WTC11 (cell line): Measurements from ENCODE around the gene ELF5. TPM values are rescaled to one million over a fixed set of nuclear protein-coding genes. Genes with fewer than 3 reads are reported as not detected.

ENCODE experiments used
- ATAC-seq: fragments of 200-7000 bp; cut with Tn5 transposase; 2 replicates; pipeline ENCODE4 v1.10.0; 2021; ENCODE audit warnings: mild to moderate bottlenecking, moderate library complexity
- CTCF ChIA-PET: fragments of 300-600 bp; sonication (Branson Sonifier 250); formaldehyde crosslinking; loops from one replicate; lab custom pipeline; 2021; ENCODE audit warnings: antibody characterized with exemption; lab: Charles Lee
- POLR2A ChIA-PET: fragments of 350-600 bp; sonication (Branson Sonifier 250); formaldehyde crosslinking; loops from one replicate; lab custom pipeline; 2021; ENCODE audit warnings: antibody characterized with exemption; lab: Charles Lee
- DNase-seq: peaks from one replicate; pipeline ENCODE4 v3.0.0; 2021; ENCODE audit warnings: low spot score
- H3K27ac Mint-ChIP-seq: 2 replicates; pipeline ENCODE4 v1.8.0; 2021; ENCODE audit warnings: mixed read lengths
- H3K27me3 Mint-ChIP-seq: 2 replicates; pipeline ENCODE4 v1.8.0; 2021; ENCODE audit warnings: low read depth, mild to moderate bottlenecking, moderate library complexity, mixed read lengths
- H3K36me3 Mint-ChIP-seq: 2 replicates; pipeline ENCODE4 v1.8.0; 2021; ENCODE audit warnings: mixed read lengths
- H3K4me1 Mint-ChIP-seq: 2 replicates; pipeline ENCODE4 v1.8.0; 2022; ENCODE audit warnings: mixed read lengths
- H3K4me3 Mint-ChIP-seq: 2 replicates; pipeline ENCODE4 v1.8.0; 2021; ENCODE audit warnings: mild to moderate bottlenecking, moderate library complexity, mixed read lengths
- H3K9me3 Mint-ChIP-seq: 2 replicates; pipeline ENCODE4 v1.8.0; 2021; ENCODE audit warnings: mixed read lengths
- CBFB ChIP-seq: sonication (generic); formaldehyde crosslinking; IDR thresholded peaks from 2 replicates; pipeline ENCODE4 v1.8.1; 2022; ENCODE audit warnings: mild to moderate bottlenecking, low read depth, missing genetic modification reagents
- FOXP1 ChIP-seq: sonication (generic); formaldehyde crosslinking; IDR thresholded peaks from 2 replicates; pipeline ENCODE4 v1.8.0; 2022; ENCODE audit warnings: missing genetic modification reagents, mild to moderate bottlenecking, moderate library complexity, borderline replicate concordance
- GABPB1 ChIP-seq: sonication (generic); formaldehyde crosslinking; IDR thresholded peaks from 2 replicates; pipeline ENCODE4 v1.8.1; 2023; ENCODE audit warnings: mild to moderate bottlenecking, missing genetic modification reagents
- IRF2 ChIP-seq: sonication (generic); formaldehyde crosslinking; IDR thresholded peaks from 2 replicates; pipeline ENCODE4 v1.8.0; 2022; ENCODE audit warnings: low read depth, missing genetic modification reagents, borderline replicate concordance
- MXD4 ChIP-seq: fragments of 250-450 bp; sonication (Bioruptor Pico); IDR thresholded peaks from 2 replicates; pipeline ENCODE4 v1.8.0; 2021; ENCODE audit warnings: mild to moderate bottlenecking, moderate library complexity, borderline replicate concordance
- NR3C1 ChIP-seq: sonication (generic); formaldehyde crosslinking; conservative IDR thresholded peaks from 2 replicates; pipeline ENCODE4 v1.8.1; 2023; ENCODE audit warnings: low read depth, mild to moderate bottlenecking, missing genetic modification reagents
- PREB ChIP-seq: sonication (generic); formaldehyde crosslinking; IDR thresholded peaks from 2 replicates; pipeline ENCODE4 v1.8.1; 2022; ENCODE audit warnings: mild to moderate bottlenecking, missing genetic modification reagents, moderate library complexity, borderline replicate concordance
- RORB ChIP-seq: fragments of 250-450 bp; sonication (Bioruptor Pico); IDR thresholded peaks from 2 replicates; pipeline ENCODE4 v1.9.0; 2021; ENCODE audit warnings: mild to moderate bottlenecking
- ZNF423 ChIP-seq: fragments of 250-450 bp; sonication (Bioruptor Pico); IDR thresholded peaks from 2 replicates; pipeline ENCODE4 v2.1.2; 2022; ENCODE audit warnings: mild to moderate bottlenecking, moderate library complexity
- ZNF512 ChIP-seq: sonication (generic); formaldehyde crosslinking; IDR thresholded peaks from 2 replicates; pipeline ENCODE4 v1.8.1; 2022; ENCODE audit warnings: missing genetic modification reagents, borderline replicate concordance
- ZNF671 ChIP-seq: fragments of 250-450 bp; sonication (Bioruptor Pico); IDR thresholded peaks from 2 replicates; pipeline ENCODE4 v1.8.0; 2021; ENCODE audit warnings: mild to moderate bottlenecking
- total RNA-seq: library from RNA; stranded (reverse); gene quantifications from 3 replicates; pipeline ENCODE4 v1.2.3, GENCODE V29; 2021
- TF ChIP-seq, protein P1 (sequence below): sonication (generic); formaldehyde crosslinking; IDR thresholded peaks from 2 replicates; pipeline ENCODE4 v1.8.0; 2022; ENCODE audit warnings: mild to moderate bottlenecking, missing genetic modification reagents
- TF ChIP-seq, protein P2 (sequence below): sonication (generic); formaldehyde crosslinking; IDR thresholded peaks from 2 replicates; pipeline ENCODE4 v1.8.1; 2022; ENCODE audit warnings: low read depth, missing genetic modification reagents, borderline replicate concordance
- TF ChIP-seq, protein P3 (sequence below): fragments of 250-450 bp; sonication (Bioruptor Pico); IDR thresholded peaks from 2 replicates; pipeline ENCODE4 v1.8.0; 2021; ENCODE audit warnings: mild to moderate bottlenecking
- TF ChIP-seq, protein P4 (sequence below): sonication (generic); formaldehyde crosslinking; conservative IDR thresholded peaks from 2 replicates; pipeline ENCODE4 v1.8.1; 2023; ENCODE audit warnings: mild to moderate bottlenecking, low read depth, missing genetic modification reagents, moderate library complexity
- TF ChIP-seq, protein P5 (sequence below): fragments of 250-450 bp; sonication (Bioruptor Pico); conservative IDR thresholded peaks from 2 replicates; pipeline ENCODE4 v1.9.0; 2021; ENCODE audit warnings: mild to moderate bottlenecking

Gene ELF5
- total RNA-seq, 1 experiment from 2014 or later = not detected

DNA sequence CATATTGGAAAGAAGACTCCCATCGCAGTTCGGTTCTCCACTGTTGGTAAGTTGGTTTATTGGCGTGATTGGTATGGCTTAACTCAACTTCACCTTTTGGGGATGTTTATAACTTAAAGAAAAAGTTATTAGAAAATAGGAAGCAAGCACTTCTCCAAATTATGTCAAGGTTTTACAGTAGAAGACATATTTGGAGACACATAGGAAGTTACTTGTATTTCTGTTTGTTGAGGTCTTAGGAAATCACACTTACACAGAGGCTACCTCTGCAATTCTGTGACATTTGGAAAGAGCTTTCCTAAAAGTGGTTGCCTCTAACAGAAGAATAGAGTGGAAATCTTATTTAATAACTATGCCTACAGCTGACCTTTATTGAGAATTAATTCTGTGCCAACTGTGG is 62.5 kb downstream of the ELF5 start:
- Mint-ChIP-seq H3K4me3 (no peak overlapping the region), H3K4me1 (no peaks in the 10 kb centered on the region), H3K27me3 (peaks cover 1% of the 10 kb centered on the region; the same call in 1 of the 2 replicates)
- DNase-seq = no peak
- CTCF ChIA-PET = no interaction called here
- ATAC-seq = no peak
- POLR2A ChIA-PET = no interaction called here
- TF ChIP-seq, protein P1, sequence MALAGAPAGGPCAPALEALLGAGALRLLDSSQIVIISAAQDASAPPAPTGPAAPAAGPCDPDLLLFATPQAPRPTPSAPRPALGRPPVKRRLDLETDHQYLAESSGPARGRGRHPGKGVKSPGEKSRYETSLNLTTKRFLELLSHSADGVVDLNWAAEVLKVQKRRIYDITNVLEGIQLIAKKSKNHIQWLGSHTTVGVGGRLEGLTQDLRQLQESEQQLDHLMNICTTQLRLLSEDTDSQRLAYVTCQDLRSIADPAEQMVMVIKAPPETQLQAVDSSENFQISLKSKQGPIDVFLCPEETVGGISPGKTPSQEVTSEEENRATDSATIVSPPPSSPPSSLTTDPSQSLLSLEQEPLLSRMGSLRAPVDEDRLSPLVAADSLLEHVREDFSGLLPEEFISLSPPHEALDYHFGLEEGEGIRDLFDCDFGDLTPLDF (CRISPR knock-in tag) = no peak
- TF ChIP-seq GABPB1 (CRISPR knock-in tag) = no peak
- TF ChIP-seq, protein P2, sequence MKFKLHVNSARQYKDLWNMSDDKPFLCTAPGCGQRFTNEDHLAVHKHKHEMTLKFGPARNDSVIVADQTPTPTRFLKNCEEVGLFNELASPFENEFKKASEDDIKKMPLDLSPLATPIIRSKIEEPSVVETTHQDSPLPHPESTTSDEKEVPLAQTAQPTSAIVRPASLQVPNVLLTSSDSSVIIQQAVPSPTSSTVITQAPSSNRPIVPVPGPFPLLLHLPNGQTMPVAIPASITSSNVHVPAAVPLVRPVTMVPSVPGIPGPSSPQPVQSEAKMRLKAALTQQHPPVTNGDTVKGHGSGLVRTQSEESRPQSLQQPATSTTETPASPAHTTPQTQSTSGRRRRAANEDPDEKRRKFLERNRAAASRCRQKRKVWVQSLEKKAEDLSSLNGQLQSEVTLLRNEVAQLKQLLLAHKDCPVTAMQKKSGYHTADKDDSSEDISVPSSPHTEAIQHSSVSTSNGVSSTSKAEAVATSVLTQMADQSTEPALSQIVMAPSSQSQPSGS = no peak
- TF ChIP-seq FOXP1 = no peak
- TF ChIP-seq IRF2 (CRISPR knock-in tag) = no peak
- no peak for TF ChIP-seq PREB (CRISPR knock-in tag)
- TF ChIP-seq, protein P3, sequence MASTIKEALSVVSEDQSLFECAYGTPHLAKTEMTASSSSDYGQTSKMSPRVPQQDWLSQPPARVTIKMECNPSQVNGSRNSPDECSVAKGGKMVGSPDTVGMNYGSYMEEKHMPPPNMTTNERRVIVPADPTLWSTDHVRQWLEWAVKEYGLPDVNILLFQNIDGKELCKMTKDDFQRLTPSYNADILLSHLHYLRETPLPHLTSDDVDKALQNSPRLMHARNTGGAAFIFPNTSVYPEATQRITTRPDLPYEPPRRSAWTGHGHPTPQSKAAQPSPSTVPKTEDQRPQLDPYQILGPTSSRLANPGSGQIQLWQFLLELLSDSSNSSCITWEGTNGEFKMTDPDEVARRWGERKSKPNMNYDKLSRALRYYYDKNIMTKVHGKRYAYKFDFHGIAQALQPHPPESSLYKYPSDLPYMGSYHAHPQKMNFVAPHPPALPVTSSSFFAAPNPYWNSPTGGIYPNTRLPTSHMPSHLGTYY (CRISPR knock-in tag) = no peak
- TF ChIP-seq, all 79 proteins: peak for 0
- Mint-ChIP-seq H3K36me3 (peaks cover 10% of the 10 kb centered on the region), H3K9me3 (no peaks in the 10 kb centered on the region), H3K27ac (no peak overlapping the region)

GRCh38 chr11:34449013-34449412 is 64.6 kb downstream of the ELF5 start:
- Mint-ChIP-seq H3K4me1 (no peaks in the 10 kb centered on the region), H3K4me3 (no peak overlapping the region), H3K36me3 (peaks cover 6% of the 10 kb centered on the region), H3K9me3 (no peaks in the 10 kb centered on the region), H3K27me3 (peaks cover 2% of the 10 kb centered on the region; the same call in 1 of the 2 replicates), H3K27ac (no peak overlapping the region)
- POLR2A ChIA-PET = no interaction called here
- CTCF ChIA-PET = no interaction called here
- no peak for DNase-seq
- ATAC-seq = no peak
- TF ChIP-seq, protein P4, sequence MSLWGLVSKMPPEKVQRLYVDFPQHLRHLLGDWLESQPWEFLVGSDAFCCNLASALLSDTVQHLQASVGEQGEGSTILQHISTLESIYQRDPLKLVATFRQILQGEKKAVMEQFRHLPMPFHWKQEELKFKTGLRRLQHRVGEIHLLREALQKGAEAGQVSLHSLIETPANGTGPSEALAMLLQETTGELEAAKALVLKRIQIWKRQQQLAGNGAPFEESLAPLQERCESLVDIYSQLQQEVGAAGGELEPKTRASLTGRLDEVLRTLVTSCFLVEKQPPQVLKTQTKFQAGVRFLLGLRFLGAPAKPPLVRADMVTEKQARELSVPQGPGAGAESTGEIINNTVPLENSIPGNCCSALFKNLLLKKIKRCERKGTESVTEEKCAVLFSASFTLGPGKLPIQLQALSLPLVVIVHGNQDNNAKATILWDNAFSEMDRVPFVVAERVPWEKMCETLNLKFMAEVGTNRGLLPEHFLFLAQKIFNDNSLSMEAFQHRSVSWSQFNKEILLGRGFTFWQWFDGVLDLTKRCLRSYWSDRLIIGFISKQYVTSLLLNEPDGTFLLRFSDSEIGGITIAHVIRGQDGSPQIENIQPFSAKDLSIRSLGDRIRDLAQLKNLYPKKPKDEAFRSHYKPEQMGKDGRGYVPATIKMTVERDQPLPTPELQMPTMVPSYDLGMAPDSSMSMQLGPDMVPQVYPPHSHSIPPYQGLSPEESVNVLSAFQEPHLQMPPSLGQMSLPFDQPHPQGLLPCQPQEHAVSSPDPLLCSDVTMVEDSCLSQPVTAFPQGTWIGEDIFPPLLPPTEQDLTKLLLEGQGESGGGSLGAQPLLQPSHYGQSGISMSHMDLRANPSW (CRISPR knock-in tag) = no peak
- TF ChIP-seq, protein P3 (CRISPR knock-in tag) = no peak
- TF ChIP-seq ZNF423 (CRISPR knock-in tag) = no peak
- TF ChIP-seq NR3C1 (CRISPR knock-in tag) = no peak
- TF ChIP-seq CBFB = no peak
- TF ChIP-seq ZNF512 (CRISPR knock-in tag) = no peak
- TF ChIP-seq RORB (CRISPR knock-in tag) = no peak
- no peak for TF ChIP-seq ZNF671 (CRISPR knock-in tag)
- TF ChIP-seq, protein P5, sequence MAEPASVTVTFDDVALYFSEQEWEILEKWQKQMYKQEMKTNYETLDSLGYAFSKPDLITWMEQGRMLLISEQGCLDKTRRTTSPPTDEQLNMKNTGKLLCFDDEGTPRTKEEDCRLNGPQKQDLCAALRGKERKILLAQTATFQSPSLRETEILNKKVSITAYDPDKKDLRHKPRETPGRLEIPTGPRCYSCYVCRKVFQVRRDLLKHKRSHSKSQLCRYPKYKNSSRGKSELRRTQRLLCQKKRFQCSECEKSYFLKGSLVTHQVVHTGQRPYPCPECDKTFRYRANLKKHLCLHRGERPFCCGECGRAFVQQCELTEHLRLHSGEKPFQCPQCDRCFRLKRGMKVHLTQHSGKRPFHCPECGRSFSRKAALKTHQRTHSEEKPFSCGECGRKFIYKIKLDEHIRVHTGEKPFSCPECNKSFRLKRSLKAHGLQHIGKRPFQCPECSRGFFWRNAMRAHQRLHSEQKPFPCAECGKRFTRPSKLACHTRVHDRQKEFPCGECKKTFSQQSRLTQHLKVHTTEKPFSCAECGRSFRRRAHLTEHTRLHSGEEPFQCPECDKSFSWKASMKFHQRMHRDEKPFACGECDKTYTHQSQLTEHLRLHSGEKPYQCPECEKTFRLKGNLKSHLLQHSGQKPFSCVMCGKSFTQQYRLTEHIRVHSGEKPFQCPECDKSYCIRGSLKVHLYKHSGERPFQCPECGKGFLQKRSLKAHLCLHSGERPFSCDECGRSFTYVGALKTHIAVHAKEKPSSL (CRISPR knock-in tag) = no peak
- no peak for TF ChIP-seq FOXP1
- TF ChIP-seq MXD4 = no peak
